Liver (tissue), 9 donors: Measurements from ENCODE around the gene WDR45. TPM values are rescaled to one million over a fixed set of nuclear protein-coding genes. Genes with fewer than 3 reads are reported as not detected.
A peak's percentile ranks its signal among the peaks of the same experiment; 100 is the strongest.

Source experiments
- DNase-seq: peaks from one replicate; pipeline ENCODE4 v3.0.0-alpha.2; 2017; ENCODE audit warnings: low spot score
- H3K27ac ChIP-seq, 2 donors: one replicate each; pipeline ENCODE4 v1.7.0; 2013; ENCODE audit warnings: inconsistent platforms in 2 of 2, low read length in 2 of 2, control low read depth in 1 of 2, low read depth in 1 of 2, mild to moderate bottlenecking in 1 of 2
- H3K27me3 ChIP-seq, 4 donors: one replicate each; pipeline versions ENCODE4 v1.6.1 to v1.7.0; 2013; ENCODE audit warnings: low read length in 3 of 4, inconsistent platforms in 1 of 4, mild to moderate bottlenecking in 1 of 4, moderate library complexity in 1 of 4; ENCODE audit not compliant: control insufficient read depth in 4 of 4, insufficient read depth in 4 of 4
- H3K36me3 ChIP-seq, 4 donors: one replicate each; pipeline versions ENCODE4 v1.6.1 to v1.7.0; 2013; ENCODE audit warnings: low read length in 3 of 4, mild to moderate bottlenecking in 3 of 4, low read depth in 1 of 4, moderate library complexity in 1 of 4; ENCODE audit not compliant: control insufficient read depth in 4 of 4, insufficient read depth in 3 of 4
- H3K4me1 ChIP-seq, 4 donors: one replicate each; pipeline versions ENCODE4 v1.6.1 to v1.7.0; 2013; ENCODE audit warnings: low read length in 3 of 4, mild to moderate bottlenecking in 3 of 4, moderate library complexity in 1 of 4; ENCODE audit not compliant: control insufficient read depth in 4 of 4, insufficient read depth in 4 of 4
- H3K4me3 ChIP-seq, 3 donors: one replicate each; pipeline versions ENCODE4 v1.6.1 to v1.7.0; 2013; ENCODE audit warnings: low read length in 3 of 3, control low read depth in 1 of 3, low read depth in 1 of 3, mild to moderate bottlenecking in 1 of 3
- H3K9ac ChIP-seq, 2 donors: one replicate each; pipeline ENCODE4 v1.7.0; 2013; ENCODE audit warnings: low read length in 2 of 2, mild to moderate bottlenecking in 2 of 2, moderate library complexity in 2 of 2, control low read depth in 1 of 2, low read depth in 1 of 2
- H3K9me3 ChIP-seq, 4 donors: one replicate each; pipeline versions ENCODE4 v1.6.1 to v1.7.0; 2013; ENCODE audit warnings: low read length in 3 of 4; ENCODE audit not compliant: control insufficient read depth in 4 of 4
- FOXA2 ChIP-seq: IDR thresholded peaks from 2 replicates; pipeline ENCODE4 v1.6.1; 2016; ENCODE audit warnings: antibody characterized with exemption
- GABPA ChIP-seq, 2 donors: IDR thresholded peaks in 1 of 2; conservative IDR thresholded peaks in 1 of 2; 2 replicates each; pipeline ENCODE4 v1.6.1; 2016; ENCODE audit warnings: antibody characterized with exemption in 2 of 2, mild to moderate bottlenecking in 1 of 2, moderate library complexity in 1 of 2
- HNF4A ChIP-seq, 2 donors: conservative IDR thresholded peaks; 2 replicates each; pipeline ENCODE4 v1.6.1; 2016; ENCODE audit warnings: antibody characterized with exemption in 2 of 2, mild to moderate bottlenecking in 2 of 2
- HNF4G ChIP-seq: IDR thresholded peaks from 2 replicates; pipeline ENCODE4 v1.6.1; 2016; ENCODE audit warnings: antibody characterized with exemption
- JUND ChIP-seq, 2 donors: IDR thresholded peaks; 2 replicates each; pipeline ENCODE4 v1.6.1; 2016; ENCODE audit warnings: antibody characterized with exemption in 2 of 2
- NR2F2 ChIP-seq: IDR thresholded peaks from 2 replicates; pipeline ENCODE4 v1.6.1; 2016; ENCODE audit warnings: antibody characterized with exemption
- RAD21 ChIP-seq, 2 donors: IDR thresholded peaks; 2 replicates each; pipeline ENCODE4 v1.6.1; 2016; ENCODE audit warnings: antibody characterized with exemption in 2 of 2, mild to moderate bottlenecking in 2 of 2
- RXRA ChIP-seq, 2 donors: IDR thresholded peaks; 2 replicates each; pipeline ENCODE4 v1.6.1; 2017 to 2018; ENCODE audit warnings: antibody characterized with exemption in 2 of 2, mild to moderate bottlenecking in 1 of 2
- TAF1 ChIP-seq: conservative IDR thresholded peaks from 2 replicates; pipeline ENCODE4 v1.6.1; 2016; ENCODE audit warnings: antibody characterized with exemption, mild to moderate bottlenecking
- WGBS: extraction: QIAGEN DNeasy Blood & Tissue Kit; methylation state at CpG from one replicate; pipeline ENCODE4 v1.1.7; 2013; 5-methylcytosine and 5-hydroxymethylcytosine counted together
- polyA plus RNA-seq, 2 donors: library from polyadenylated mRNA; stranded (reverse) in 1 of 2; unstranded in 1 of 2; fragments of 200-250 nt in 1 of 2; fragments of >200 nt in 1 of 2; fragmentation: Nextera tagmentation in 1 of 2; extraction: Ambion mirVana in 1 of 2; gene quantifications; one replicate each; pipeline versions ENCODE4 v1.2.1 to v1.2.3, GENCODE V29; 2013 to 2015
- total RNA-seq, 2 donors: library from RNA; depleted of rRNA; stranded (reverse); fragments of >200 nt; gene quantifications; one replicate each; pipeline ENCODE4 v1.2.3, GENCODE V29; 2014
- TF ChIP-seq, protein P1 (sequence below): fragments of 150-350 bp; IDR thresholded peaks from 2 replicates; pipeline ENCODE4 v1.5.1; 2017; ENCODE audit warnings: improper control_type of control experiment, low read depth, low read length; ENCODE audit not compliant: missing input control
- TF ChIP-seq, protein P2 (sequence below): IDR thresholded peaks from 2 replicates; pipeline ENCODE4 v1.6.1; 2016; ENCODE audit warnings: antibody characterized with exemption
- TF ChIP-seq, protein P3 (sequence below): IDR thresholded peaks from 2 replicates; pipeline ENCODE4 v1.6.1; 2016; ENCODE audit warnings: antibody characterized with exemption
- TF ChIP-seq, protein P4 (sequence below): IDR thresholded peaks from 2 replicates; pipeline ENCODE4 v1.6.1; 2016; ENCODE audit warnings: antibody characterized with exemption
- donor health status: healthy.
- donor health status: healthy.
- donor health status: healthy.
- donor health status: healthy.
- donor health status: healthy.

WDR45 gene
- total and polyA plus RNA-seq, 4 donors, result 28.0 to 60.7 (median 49.6) TPM

DNA sequence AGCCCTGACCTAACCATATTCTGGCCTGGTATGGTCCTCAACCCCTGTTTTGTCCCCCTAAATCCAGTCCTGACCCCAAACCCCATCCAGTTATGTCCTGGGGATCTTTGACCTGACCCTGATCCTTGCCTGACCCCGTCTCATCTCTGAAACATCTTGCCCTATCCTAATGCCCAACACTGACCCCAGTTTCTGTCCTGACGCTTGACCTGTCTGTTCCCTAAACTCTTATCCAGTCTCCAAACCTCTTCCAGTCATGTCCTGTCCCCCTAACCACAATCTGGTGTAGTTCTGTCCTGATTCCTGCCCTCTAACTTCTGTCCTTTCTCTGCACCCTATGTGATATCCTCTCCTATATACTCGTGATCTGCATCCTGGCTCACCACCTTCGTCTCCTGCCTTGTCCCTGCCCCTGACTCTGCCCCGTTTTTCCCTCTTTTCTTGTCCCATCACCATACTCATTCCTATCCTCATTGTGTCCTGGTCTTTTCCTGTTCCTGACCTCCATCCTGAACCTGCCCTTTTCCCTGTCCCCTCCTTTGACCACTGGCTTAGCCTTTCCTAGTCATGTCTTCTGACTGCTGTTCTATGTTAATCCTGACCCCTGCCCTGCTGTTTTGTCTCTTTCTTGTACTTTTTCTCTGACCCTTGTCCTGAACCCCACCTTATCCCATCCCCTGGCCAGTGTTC is 25.5 kb downstream of the WDR45 start (continued):
- TF ChIP-seq, protein P1, sequence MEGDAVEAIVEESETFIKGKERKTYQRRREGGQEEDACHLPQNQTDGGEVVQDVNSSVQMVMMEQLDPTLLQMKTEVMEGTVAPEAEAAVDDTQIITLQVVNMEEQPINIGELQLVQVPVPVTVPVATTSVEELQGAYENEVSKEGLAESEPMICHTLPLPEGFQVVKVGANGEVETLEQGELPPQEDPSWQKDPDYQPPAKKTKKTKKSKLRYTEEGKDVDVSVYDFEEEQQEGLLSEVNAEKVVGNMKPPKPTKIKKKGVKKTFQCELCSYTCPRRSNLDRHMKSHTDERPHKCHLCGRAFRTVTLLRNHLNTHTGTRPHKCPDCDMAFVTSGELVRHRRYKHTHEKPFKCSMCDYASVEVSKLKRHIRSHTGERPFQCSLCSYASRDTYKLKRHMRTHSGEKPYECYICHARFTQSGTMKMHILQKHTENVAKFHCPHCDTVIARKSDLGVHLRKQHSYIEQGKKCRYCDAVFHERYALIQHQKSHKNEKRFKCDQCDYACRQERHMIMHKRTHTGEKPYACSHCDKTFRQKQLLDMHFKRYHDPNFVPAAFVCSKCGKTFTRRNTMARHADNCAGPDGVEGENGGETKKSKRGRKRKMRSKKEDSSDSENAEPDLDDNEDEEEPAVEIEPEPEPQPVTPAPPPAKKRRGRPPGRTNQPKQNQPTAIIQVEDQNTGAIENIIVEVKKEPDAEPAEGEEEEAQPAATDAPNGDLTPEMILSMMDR, result no peak
- TF ChIP-seq TAF1, result no peak

DNA sequence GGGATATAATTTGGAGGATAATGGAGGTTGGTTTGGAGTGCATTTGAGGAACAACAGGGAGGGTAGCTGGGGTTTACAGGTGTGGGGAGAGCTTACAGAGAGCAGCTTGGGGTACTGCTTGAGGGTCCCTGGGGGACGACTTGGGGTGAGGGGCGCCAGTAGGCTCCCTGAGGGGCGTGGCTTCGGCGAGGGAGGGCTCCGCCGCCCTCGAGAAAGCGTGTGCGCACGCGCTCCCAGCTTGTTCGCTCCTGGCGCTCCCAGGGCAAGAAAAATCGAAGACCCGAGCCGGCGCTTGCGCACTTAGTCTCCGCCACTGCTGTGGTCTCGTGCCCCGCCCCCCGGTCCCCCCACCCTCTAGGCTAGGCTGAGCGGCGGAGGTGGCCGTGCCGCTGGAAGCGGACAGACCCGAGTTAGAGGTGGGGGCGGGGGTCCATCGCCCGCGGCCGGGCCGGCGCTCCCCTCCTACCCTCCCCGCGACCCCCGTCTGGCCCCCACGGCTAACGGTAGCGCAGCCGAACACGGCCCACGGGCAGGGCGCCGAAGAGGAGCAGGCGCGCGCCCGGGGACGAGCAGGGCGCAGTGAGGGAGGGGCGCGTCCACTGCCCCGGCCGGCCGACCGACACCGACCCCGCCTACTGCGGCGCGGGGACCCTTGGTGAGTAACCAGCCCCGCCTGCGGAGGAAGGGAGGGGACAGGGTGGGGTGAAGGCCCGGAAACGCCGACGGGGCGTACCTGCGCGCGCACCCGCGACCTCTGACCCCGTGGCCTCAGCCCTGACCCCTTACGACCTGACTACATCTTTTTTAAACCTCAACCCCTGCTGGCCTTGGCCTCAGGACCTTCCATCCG is 26.2 kb downstream of the WDR45 start:
- Histone ChIP-seq H3K27me3 (no peaks in the 10 kb centered on the region), H3K9me3 (peaks cover 0 to 5% (median 0%) of the 10 kb centered on the region in 4 donors), H3K4me1 (peaks cover 0 to 5% (median 0%) of the 10 kb centered on the region in 4 donors), H3K4me3 (peak overlapping the region in 2 of 3 donors; percentile 49 to 77), H3K27ac (peak overlapping the region; percentile 79 to 81), H3K9ac (no peak overlapping the region), H3K36me3 (peaks cover 0 to 2% (median 0%) of the 10 kb centered on the region in 4 donors)
- TF ChIP-seq HNF4G (no peak), RXRA (IDR thresholded peaks at IDR 0.05) (peak in 1 of 2 donors; percentile 64), FOXA2 (no peak), HNF4A (conservative IDR thresholded peaks at IDR 0.05) (peak in 1 of 2 donors; percentile 34), RAD21 (IDR thresholded peaks at IDR 0.05) (no peak), NR2F2 (peak; percentile 77), TAF1 (no peak)
- TF ChIP-seq, protein P2, sequence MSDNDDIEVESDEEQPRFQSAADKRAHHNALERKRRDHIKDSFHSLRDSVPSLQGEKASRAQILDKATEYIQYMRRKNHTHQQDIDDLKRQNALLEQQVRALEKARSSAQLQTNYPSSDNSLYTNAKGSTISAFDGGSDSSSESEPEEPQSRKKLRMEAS, result no peak
- TF ChIP-seq, protein P3, sequence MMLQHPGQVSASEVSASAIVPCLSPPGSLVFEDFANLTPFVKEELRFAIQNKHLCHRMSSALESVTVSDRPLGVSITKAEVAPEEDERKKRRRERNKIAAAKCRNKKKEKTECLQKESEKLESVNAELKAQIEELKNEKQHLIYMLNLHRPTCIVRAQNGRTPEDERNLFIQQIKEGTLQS, result no peak
- TF ChIP-seq, protein P4, sequence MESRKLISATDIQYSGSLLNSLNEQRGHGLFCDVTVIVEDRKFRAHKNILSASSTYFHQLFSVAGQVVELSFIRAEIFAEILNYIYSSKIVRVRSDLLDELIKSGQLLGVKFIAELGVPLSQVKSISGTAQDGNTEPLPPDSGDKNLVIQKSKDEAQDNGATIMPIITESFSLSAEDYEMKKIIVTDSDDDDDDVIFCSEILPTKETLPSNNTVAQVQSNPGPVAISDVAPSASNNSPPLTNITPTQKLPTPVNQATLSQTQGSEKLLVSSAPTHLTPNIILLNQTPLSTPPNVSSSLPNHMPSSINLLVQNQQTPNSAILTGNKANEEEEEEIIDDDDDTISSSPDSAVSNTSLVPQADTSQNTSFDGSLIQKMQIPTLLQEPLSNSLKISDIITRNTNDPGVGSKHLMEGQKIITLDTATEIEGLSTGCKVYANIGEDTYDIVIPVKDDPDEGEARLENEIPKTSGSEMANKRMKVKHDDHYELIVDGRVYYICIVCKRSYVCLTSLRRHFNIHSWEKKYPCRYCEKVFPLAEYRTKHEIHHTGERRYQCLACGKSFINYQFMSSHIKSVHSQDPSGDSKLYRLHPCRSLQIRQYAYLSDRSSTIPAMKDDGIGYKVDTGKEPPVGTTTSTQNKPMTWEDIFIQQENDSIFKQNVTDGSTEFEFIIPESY, result no peak
- peak; percentile 65 for DNase-seq
- under 1% methylated on average over 77 of the region's 79 CpGs for WGBS

DNA sequence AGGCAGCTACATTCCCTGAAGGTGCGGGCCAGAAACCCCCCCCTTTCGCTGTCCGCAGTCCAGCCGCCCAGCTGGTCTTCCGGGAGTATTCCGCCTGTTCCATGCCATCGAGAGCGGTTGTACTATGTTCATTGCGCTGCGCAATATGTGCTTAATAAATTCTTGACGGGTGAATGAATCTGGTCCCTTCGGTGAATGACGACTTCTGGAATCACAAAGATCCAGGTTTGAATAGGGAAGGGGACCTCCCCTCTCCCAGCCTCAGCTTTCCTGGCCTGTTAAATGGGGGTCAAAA is 35.8 kb downstream of the WDR45 start:
- TF ChIP-seq GABPA (IDR thresholded peaks at IDR 0.05 in 1 of 2, conservative IDR thresholded peaks at IDR 0.05 in 1 of 2) (no peak), HNF4A (conservative IDR thresholded peaks at IDR 0.05) (peak; percentile 19 to 44), JUND (IDR thresholded peaks at IDR 0.05) (no peak), TAF1 (peak; percentile 73)
- H3K9ac ChIP-seq, result peak overlapping the region; percentile 82 to 83
- no peaks in the 10 kb centered on the region for H3K9me3 ChIP-seq
- WGBS, result 7% methylated on average over 13 of the region's 13 CpGs
- H3K36me3 ChIP-seq, result peaks cover 0 to 7% (median 3%) of the 10 kb centered on the region in 4 donors
- H3K4me1 ChIP-seq, result peaks cover 5 to 24% (median 12%) of the 10 kb centered on the region in 4 donors
- no peaks in the 10 kb centered on the region for H3K27me3 ChIP-seq
- H3K27ac ChIP-seq, result peak overlapping the region; percentile 81 to 82
- peak overlapping the region in 1 of 3 donors; percentile 31 for H3K4me3 ChIP-seq
- DNase-seq, result no peak
